IPS-NIHi7 (cell line): ENCODE results near the gene MAN2A1.
A peak's percentile ranks its signal among the peaks of the same experiment; 100 is the strongest.

Experiments
- DNase-seq: peaks from one replicate; pipeline ENCODE4 v3.0.0; 2012; ENCODE audit warnings: mixed read lengths; ENCODE audit errors: extremely low spot score

Gene MAN2A1

GRCh38 chr5:109681763-109682162 is 8.0 kb upstream of the MAN2A1 start:
- no peak for DNase-seq

- DNase-seq = no peak
Observed at GRCh38 chr5:109682383-109682782, 7.3 kb upstream of the MAN2A1 start.

- DNase-seq = no peak
Observed at GRCh38 chr5:109685916-109686315, 3.8 kb upstream of the MAN2A1 start.

GRCh38 chr5:109688630-109688969 is 1.1 kb upstream of the MAN2A1 start:
- DNase-seq = peak; percentile 20

- DNase-seq = peak; percentile 92
Observed at GRCh38 chr5:109688970-109689739, 572 bp upstream of the MAN2A1 start.

- DNase-seq = no peak
Observed at GRCh38 chr5:109690242-109690974, 681 bp downstream of the MAN2A1 start.

- peak; percentile 32 for DNase-seq
Observed at GRCh38 chr5:109690975-109691574, 1.3 kb downstream of the MAN2A1 start.

- no peak for DNase-seq
Observed at GRCh38 chr5:109691996-109692395, 2.3 kb downstream of the MAN2A1 start.

- DNase-seq = no peak
Observed at GRCh38 chr5:109692852-109693251, 3.1 kb downstream of the MAN2A1 start.

- DNase-seq = no peak
Observed at GRCh38 chr5:109693535-109694400, 4.0 kb downstream of the MAN2A1 start.

GRCh38 chr5:109694451-109694891 is 4.7 kb downstream of the MAN2A1 start:
- no peak for DNase-seq

GRCh38 chr5:109695005-109695926 is 5.5 kb downstream of the MAN2A1 start:
- no peak for DNase-seq

GRCh38 chr5:109697339-109697738 is 7.6 kb downstream of the MAN2A1 start:
- DNase-seq = no peak

GRCh38 chr5:109700516-109701153 is 10.9 kb downstream of the MAN2A1 start:
- DNase-seq = no peak

- no peak for DNase-seq
Observed at GRCh38 chr5:109701252-109701651, 11.5 kb downstream of the MAN2A1 start.

- DNase-seq = no peak
Observed at GRCh38 chr5:109701792-109702191, 12.1 kb downstream of the MAN2A1 start.

- DNase-seq = no peak
Observed at GRCh38 chr5:109703166-109703565, 13.4 kb downstream of the MAN2A1 start.

GRCh38 chr5:109703829-109704228 is 14.1 kb downstream of the MAN2A1 start:
- DNase-seq = no peak

- DNase-seq = no peak
Observed at GRCh38 chr5:109704282-109704952, 14.7 kb downstream of the MAN2A1 start.

GRCh38 chr5:109705596-109705995 is 15.9 kb downstream of the MAN2A1 start:
- no peak for DNase-seq
